PC-9 (cell line): Measurements from ENCODE around the gene LIMK1. TPM values are rescaled to one million over a fixed set of nuclear protein-coding genes. Genes with fewer than 3 reads are reported as not detected.

Experiments used
- BruUV-seq: library from RNA; stranded (reverse); fragments of 400-500 nt; replicated peaks from 2 replicates; lab custom pipeline; 2021; lab: Mats Ljungman, UMichigan
- CTCF ChIA-PET: fragments of 300-600 bp; sonication (Branson Sonifier 250); formaldehyde crosslinking; loops from one replicate; lab custom pipeline; 2022; ENCODE audit warnings: antibody characterized with exemption; lab: Charles Lee
- POLR2A ChIA-PET: fragments of 300-600 bp; sonication (Branson Sonifier 250); formaldehyde crosslinking; loops from one replicate; lab custom pipeline; 2022; ENCODE audit warnings: antibody characterized with exemption; ENCODE audit not compliant: unreplicated experiment; lab: Charles Lee
- DNase-seq, 2 experiments: peaks; one replicate each; pipeline versions ENCODE4 v3.0.0 to v3.0.0-alpha.2; 2015 to 2022; ENCODE audit warnings: mixed read lengths in 1 of 2
- H2AFZ ChIP-seq: fragments of 200-600 bp; sonication (generic); 2 replicates; pipeline ENCODE4 v1.8.1; 2017; ENCODE audit warnings: antibody characterized with exemption
- H3F3A ChIP-seq: fragments of 200-600 bp; sonication (generic); 2 replicates; pipeline ENCODE4 v1.8.1; 2017; ENCODE audit warnings: antibody characterized with exemption, mild to moderate bottlenecking, low read depth; ENCODE audit not compliant: insufficient read depth
- H3K27ac ChIP-seq: fragments of 200-600 bp; sonication (generic); 2 replicates; pipeline ENCODE4 v1.6.1; 2016; ENCODE audit warnings: mixed run types
- H3K27me3 ChIP-seq: fragments of 200-600 bp; sonication (generic); 2 replicates; pipeline ENCODE4 v1.6.1; 2016; ENCODE audit warnings: low read depth, mixed run types; ENCODE audit not compliant: insufficient read depth
- H3K36me3 ChIP-seq: fragments of 200-600 bp; sonication (generic); 2 replicates; pipeline ENCODE4 v1.6.1; 2016; ENCODE audit warnings: low read depth, mixed run types
- H3K4me1 ChIP-seq: fragments of 200-600 bp; sonication (generic); replicated peaks from 2 replicates; pipeline ENCODE4 v1.6.1; 2016; ENCODE audit warnings: mixed run types; ENCODE audit not compliant: insufficient read depth
- H3K4me2 ChIP-seq: fragments of 200-600 bp; sonication (generic); 2 replicates; pipeline ENCODE4 v1.6.1; 2017; ENCODE audit warnings: mixed run types
- H3K4me3 ChIP-seq: fragments of 200-600 bp; sonication (generic); 2 replicates; pipeline ENCODE4 v1.6.1; 2016; ENCODE audit warnings: mixed run types
- H3K79me2 ChIP-seq: fragments of 200-600 bp; sonication (generic); 2 replicates; pipeline ENCODE4 v1.6.1; 2017; ENCODE audit warnings: low read depth, mixed run types
- H3K9me2 ChIP-seq: fragments of 200-600 bp; sonication (generic); 2 replicates; pipeline ENCODE4 v1.8.1; 2017; ENCODE audit warnings: mild to moderate bottlenecking; ENCODE audit not compliant: insufficient read depth
- H3K9me3 ChIP-seq: fragments of 200-600 bp; sonication (generic); 2 replicates; pipeline ENCODE4 v1.8.1; 2016; ENCODE audit warnings: low read depth; ENCODE audit not compliant: insufficient read depth
- H4K20me1 ChIP-seq: fragments of 200-600 bp; sonication (generic); 2 replicates; pipeline ENCODE4 v1.8.1; 2017; ENCODE audit not compliant: insufficient read depth
- EZH2 ChIP-seq: fragments of 200-600 bp; sonication (generic); IDR thresholded peaks from 2 replicates; pipeline ENCODE4 v1.8.0; 2017; ENCODE audit warnings: antibody characterized with exemption, low read depth
- intact Hi-C: fragments of 100-400 bp; cut with micrococcal nuclease; formaldehyde crosslinking; loops from one replicate; pipeline ENCODE4 v1.10.0; 2022; ENCODE audit not compliant: unreplicated experiment
- total RNA-seq: library from RNA; stranded (reverse); gene quantifications from 2 replicates; pipeline ENCODE4 v1.2.3, GENCODE V29; 2021
- TF ChIP-seq, protein P1 (sequence below): fragments of 200-600 bp; sonication (generic); conservative IDR thresholded peaks from 2 replicates; pipeline ENCODE4 v1.6.1; 2017; ENCODE audit warnings: mixed run types, antibody characterized with exemption, mild to moderate bottlenecking, moderate library complexity

The LIMK1 gene
- total RNA-seq, 1 experiment from 2014 or later: 148 TPM

- ChIA-PET POLR2A (no interaction called here), CTCF (interaction anchor here (0.6 kb wide), 1 partner anchor 271 kb away, joined by 4 read pairs; no protein-coding TSS in a partner anchor)
- no TSS peak for BruUV-seq
- Histone ChIP-seq H3K4me1 (no peaks in the 10 kb centered on the region), H3K9me3 (no peaks in the 10 kb centered on the region), H3K79me2 (no peaks in the 10 kb centered on the region), H3K27me3 (no peaks in the 10 kb centered on the region), H3K4me3 (no peak overlapping the region), H3K36me3 (no peaks in the 10 kb centered on the region), H2AFZ (no peak overlapping the region), H3K9me2 (no peaks in the 10 kb centered on the region), H3F3A (no peaks in the 10 kb centered on the region), H4K20me1 (no peaks in the 10 kb centered on the region), H3K27ac (no peak overlapping the region), H3K4me2 (no peak overlapping the region)
- intact Hi-C loops: no loop called here
- TF ChIP-seq EZH2: no peak
- TF ChIP-seq, protein P1, sequence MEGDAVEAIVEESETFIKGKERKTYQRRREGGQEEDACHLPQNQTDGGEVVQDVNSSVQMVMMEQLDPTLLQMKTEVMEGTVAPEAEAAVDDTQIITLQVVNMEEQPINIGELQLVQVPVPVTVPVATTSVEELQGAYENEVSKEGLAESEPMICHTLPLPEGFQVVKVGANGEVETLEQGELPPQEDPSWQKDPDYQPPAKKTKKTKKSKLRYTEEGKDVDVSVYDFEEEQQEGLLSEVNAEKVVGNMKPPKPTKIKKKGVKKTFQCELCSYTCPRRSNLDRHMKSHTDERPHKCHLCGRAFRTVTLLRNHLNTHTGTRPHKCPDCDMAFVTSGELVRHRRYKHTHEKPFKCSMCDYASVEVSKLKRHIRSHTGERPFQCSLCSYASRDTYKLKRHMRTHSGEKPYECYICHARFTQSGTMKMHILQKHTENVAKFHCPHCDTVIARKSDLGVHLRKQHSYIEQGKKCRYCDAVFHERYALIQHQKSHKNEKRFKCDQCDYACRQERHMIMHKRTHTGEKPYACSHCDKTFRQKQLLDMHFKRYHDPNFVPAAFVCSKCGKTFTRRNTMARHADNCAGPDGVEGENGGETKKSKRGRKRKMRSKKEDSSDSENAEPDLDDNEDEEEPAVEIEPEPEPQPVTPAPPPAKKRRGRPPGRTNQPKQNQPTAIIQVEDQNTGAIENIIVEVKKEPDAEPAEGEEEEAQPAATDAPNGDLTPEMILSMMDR: no peak
- no peak for DNase-seq
Observed at GRCh38 chr7:74070619-74070921, 13.0 kb upstream of the LIMK1 start.

DNA sequence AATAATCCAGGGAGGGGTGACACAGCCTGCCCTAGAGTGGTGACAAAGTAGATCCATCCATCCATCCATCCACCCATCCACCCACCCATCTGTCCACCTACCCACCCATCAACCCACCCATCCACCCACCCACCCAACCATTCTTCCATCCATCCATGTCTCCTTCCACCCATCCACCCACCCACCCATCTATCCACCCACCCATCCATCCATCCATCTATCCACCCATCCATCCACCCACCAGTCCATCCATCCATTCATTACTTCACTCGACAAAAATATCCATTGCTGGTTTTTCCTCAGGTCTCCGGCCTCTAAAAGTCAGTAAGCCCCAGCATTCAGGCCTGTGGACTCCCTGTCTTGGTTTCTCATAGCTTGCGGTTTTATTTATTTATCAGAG lies 12.5 kb upstream of the LIMK1 start:
- TF ChIP-seq, protein P1: no peak
- no peak for TF ChIP-seq EZH2
- H3K4me1 ChIP-seq: no peaks in the 10 kb centered on the region
- no peaks in the 10 kb centered on the region for H3K36me3 ChIP-seq
- no peaks in the 10 kb centered on the region for H4K20me1 ChIP-seq
- no peaks in the 10 kb centered on the region for H3F3A ChIP-seq
- H2AFZ ChIP-seq: no peak overlapping the region
- BruUV-seq: no TSS peak
- ChIA-PET CTCF (no interaction called here), POLR2A (no interaction called here)
- DNase-seq: no peak
- no peak overlapping the region for H3K4me2 ChIP-seq
- no peaks in the 10 kb centered on the region for H3K79me2 ChIP-seq
- H3K27ac ChIP-seq: no peak overlapping the region
- no peaks in the 10 kb centered on the region for H3K27me3 ChIP-seq
- H3K4me3 ChIP-seq: no peak overlapping the region
- intact Hi-C loops: no loop called here
- no peaks in the 10 kb centered on the region for H3K9me3 ChIP-seq
- H3K9me2 ChIP-seq: no peaks in the 10 kb centered on the region

DNA sequence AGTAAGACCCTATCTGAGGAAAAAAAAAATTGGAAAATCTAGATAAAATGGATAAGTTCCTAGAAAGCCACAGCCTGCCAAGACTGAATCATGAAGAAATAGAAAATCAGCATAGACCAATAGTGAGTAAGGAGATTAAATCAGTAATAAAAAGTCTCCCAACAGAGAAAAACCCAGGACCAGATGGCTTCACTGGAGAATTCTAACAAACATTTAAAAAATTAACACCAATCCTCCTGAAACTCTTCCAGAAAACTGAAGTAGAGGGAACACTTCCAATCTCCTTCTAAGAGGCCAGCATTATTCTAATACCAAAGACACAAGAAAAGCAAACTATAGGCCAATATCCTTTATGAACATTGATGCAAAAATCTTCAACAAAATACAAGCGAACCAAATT lies 8.8 kb upstream of the LIMK1 start:
- Histone ChIP-seq H3K4me2 (no peak overlapping the region), H3K9me3 (no peaks in the 10 kb centered on the region), H3K4me1 (peaks cover 12% of the 10 kb centered on the region), H3K4me3 (no peak overlapping the region), H3K36me3 (no peaks in the 10 kb centered on the region), H3K27ac (no peak overlapping the region), H3F3A (peaks cover 14% of the 10 kb centered on the region), H3K27me3 (no peaks in the 10 kb centered on the region), H3K9me2 (no peaks in the 10 kb centered on the region), H4K20me1 (no peaks in the 10 kb centered on the region), H3K79me2 (no peaks in the 10 kb centered on the region), H2AFZ (no peak overlapping the region)
- TF ChIP-seq, protein P1: no peak
- no peak for TF ChIP-seq EZH2
- intact Hi-C loops: no loop called here
- BruUV-seq: no TSS peak
- no peak for DNase-seq
- POLR2A ChIA-PET: no interaction called here
- CTCF ChIA-PET: no interaction called here
